ENCODE data around the gene POMGNT2. TPM values are rescaled to one million over a fixed set of nuclear protein-coding genes. Genes with fewer than 3 reads are reported as not detected.

Gene POMGNT2
- total and polyA plus RNA-seq, 2 experiments from 2014 or later, result 10.7 to 26.1 TPM

GRCh38 chr3:43048470-43048869 lies 57.4 kb downstream of the POMGNT2 start:
- ATAC-seq (no peak), DNase-seq (ENCODE audit: low spot score) (no peak)
- H3K36me3 ChIP-seq (ENCODE audit: insufficient read depth), result peaks cover 11% of the 10 kb centered on the region
- no peak for TF ChIP-seq STAT1 (IDR thresholded peaks at IDR 0.05; ENCODE audit: unreplicated experiment)
- TF ChIP-seq, protein P1, sequence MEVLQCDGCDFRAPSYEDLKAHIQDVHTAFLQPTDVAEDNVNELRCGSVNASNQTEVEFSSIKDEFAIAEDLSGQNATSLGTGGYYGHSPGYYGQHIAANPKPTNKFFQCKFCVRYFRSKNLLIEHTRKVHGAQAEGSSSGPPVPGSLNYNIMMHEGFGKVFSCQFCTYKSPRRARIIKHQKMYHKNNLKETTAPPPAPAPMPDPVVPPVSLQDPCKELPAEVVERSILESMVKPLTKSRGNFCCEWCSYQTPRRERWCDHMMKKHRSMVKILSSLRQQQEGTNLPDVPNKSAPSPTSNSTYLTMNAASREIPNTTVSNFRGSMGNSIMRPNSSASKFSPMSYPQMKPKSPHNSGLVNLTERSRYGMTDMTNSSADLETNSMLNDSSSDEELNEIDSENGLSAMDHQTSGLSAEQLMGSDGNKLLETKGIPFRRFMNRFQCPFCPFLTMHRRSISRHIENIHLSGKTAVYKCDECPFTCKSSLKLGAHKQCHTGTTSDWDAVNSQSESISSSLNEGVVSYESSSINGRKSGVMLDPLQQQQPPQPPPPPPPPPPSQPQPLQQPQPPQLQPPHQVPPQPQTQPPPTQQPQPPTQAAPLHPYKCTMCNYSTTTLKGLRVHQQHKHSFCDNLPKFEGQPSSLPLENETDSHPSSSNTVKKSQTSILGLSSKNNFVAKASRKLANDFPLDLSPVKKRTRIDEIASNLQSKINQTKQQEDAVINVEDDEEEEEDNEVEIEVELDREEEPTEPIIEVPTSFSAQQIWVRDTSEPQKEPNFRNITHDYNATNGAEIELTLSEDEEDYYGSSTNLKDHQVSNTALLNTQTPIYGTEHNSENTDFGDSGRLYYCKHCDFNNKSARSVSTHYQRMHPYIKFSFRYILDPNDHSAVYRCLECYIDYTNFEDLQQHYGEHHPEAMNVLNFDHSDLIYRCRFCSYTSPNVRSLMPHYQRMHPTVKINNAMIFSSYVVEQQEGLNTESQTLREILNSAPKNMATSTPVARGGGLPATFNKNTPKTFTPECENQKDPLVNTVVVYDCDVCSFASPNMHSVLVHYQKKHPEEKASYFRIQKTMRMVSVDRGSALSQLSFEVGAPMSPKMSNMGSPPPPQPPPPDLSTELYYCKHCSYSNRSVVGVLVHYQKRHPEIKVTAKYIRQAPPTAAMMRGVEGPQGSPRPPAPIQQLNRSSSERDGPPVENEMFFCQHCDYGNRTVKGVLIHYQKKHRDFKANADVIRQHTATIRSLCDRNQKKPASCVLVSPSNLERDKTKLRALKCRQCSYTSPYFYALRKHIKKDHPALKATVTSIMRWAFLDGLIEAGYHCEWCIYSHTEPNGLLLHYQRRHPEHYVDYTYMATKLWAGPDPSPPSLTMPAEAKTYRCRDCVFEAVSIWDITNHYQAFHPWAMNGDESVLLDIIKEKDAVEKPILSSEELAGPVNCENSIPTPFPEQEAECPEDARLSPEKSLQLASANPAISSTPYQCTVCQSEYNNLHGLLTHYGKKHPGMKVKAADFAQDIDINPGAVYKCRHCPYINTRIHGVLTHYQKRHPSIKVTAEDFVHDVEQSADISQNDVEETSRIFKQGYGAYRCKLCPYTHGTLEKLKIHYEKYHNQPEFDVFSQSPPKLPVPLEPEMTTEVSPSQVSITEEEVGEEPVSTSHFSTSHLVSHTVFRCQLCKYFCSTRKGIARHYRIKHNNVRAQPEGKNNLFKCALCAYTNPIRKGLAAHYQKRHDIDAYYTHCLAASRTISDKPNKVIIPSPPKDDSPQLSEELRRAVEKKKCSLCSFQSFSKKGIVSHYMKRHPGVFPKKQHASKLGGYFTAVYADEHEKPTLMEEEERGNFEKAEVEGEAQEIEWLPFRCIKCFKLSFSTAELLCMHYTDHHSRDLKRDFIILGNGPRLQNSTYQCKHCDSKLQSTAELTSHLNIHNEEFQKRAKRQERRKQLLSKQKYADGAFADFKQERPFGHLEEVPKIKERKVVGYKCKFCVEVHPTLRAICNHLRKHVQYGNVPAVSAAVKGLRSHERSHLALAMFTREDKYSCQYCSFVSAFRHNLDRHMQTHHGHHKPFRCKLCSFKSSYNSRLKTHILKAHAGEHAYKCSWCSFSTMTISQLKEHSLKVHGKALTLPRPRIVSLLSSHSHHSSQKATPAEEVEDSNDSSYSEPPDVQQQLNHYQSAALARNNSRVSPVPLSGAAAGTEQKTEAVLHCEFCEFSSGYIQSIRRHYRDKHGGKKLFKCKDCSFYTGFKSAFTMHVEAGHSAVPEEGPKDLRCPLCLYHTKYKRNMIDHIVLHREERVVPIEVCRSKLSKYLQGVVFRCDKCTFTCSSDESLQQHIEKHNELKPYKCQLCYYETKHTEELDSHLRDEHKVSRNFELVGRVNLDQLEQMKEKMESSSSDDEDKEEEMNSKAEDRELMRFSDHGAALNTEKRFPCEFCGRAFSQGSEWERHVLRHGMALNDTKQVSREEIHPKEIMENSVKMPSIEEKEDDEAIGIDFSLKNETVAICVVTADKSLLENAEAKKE (CRISPR knock-in tag; IDR thresholded peaks at IDR 0.05), result no peak
- TF ChIP-seq, protein P2, sequence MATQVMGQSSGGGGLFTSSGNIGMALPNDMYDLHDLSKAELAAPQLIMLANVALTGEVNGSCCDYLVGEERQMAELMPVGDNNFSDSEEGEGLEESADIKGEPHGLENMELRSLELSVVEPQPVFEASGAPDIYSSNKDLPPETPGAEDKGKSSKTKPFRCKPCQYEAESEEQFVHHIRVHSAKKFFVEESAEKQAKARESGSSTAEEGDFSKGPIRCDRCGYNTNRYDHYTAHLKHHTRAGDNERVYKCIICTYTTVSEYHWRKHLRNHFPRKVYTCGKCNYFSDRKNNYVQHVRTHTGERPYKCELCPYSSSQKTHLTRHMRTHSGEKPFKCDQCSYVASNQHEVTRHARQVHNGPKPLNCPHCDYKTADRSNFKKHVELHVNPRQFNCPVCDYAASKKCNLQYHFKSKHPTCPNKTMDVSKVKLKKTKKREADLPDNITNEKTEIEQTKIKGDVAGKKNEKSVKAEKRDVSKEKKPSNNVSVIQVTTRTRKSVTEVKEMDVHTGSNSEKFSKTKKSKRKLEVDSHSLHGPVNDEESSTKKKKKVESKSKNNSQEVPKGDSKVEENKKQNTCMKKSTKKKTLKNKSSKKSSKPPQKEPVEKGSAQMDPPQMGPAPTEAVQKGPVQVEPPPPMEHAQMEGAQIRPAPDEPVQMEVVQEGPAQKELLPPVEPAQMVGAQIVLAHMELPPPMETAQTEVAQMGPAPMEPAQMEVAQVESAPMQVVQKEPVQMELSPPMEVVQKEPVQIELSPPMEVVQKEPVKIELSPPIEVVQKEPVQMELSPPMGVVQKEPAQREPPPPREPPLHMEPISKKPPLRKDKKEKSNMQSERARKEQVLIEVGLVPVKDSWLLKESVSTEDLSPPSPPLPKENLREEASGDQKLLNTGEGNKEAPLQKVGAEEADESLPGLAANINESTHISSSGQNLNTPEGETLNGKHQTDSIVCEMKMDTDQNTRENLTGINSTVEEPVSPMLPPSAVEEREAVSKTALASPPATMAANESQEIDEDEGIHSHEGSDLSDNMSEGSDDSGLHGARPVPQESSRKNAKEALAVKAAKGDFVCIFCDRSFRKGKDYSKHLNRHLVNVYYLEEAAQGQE (IDR thresholded peaks at IDR 0.05; ENCODE audit: unreplicated experiment), result no peak
- TF ChIP-seq, protein P3, sequence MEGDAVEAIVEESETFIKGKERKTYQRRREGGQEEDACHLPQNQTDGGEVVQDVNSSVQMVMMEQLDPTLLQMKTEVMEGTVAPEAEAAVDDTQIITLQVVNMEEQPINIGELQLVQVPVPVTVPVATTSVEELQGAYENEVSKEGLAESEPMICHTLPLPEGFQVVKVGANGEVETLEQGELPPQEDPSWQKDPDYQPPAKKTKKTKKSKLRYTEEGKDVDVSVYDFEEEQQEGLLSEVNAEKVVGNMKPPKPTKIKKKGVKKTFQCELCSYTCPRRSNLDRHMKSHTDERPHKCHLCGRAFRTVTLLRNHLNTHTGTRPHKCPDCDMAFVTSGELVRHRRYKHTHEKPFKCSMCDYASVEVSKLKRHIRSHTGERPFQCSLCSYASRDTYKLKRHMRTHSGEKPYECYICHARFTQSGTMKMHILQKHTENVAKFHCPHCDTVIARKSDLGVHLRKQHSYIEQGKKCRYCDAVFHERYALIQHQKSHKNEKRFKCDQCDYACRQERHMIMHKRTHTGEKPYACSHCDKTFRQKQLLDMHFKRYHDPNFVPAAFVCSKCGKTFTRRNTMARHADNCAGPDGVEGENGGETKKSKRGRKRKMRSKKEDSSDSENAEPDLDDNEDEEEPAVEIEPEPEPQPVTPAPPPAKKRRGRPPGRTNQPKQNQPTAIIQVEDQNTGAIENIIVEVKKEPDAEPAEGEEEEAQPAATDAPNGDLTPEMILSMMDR (conservative IDR thresholded peaks at IDR 0.05; ENCODE audit: low read depth in 2 of 2), result no peak
- no peak for TF ChIP-seq ETS1 (IDR thresholded peaks at IDR 0.05)
- no peak for TF ChIP-seq ZNF331 (CRISPR knock-in tag; IDR thresholded peaks at IDR 0.05; ENCODE audit: low read depth)
- TF ChIP-seq EZH2 (IDR thresholded peaks at IDR 0.05; ENCODE audit: low read depth, unreplicated experiment), result no peak
- no peak for TF ChIP-seq ZNF114 (CRISPR knock-in tag; IDR thresholded peaks at IDR 0.05)
- TF ChIP-seq NANOG (IDR thresholded peaks at IDR 0.05; ENCODE audit: borderline replicate concordance), result no peak
- no peaks in the 10 kb centered on the region for H3K27me3 ChIP-seq (ENCODE audit: insufficient read depth)
- no peak overlapping the region for H3K27ac Mint-ChIP-seq
- H2AFZ ChIP-seq, result no peak overlapping the region
- peaks cover 16% of the 10 kb centered on the region; the same call in 1 of the 2 replicates for H3K9me2 ChIP-seq (ENCODE audit: insufficient read depth)
- H3K4me2 ChIP-seq, result no peak overlapping the region
- no peak overlapping the region for H3K4me3 Mint-ChIP-seq
- H3F3A ChIP-seq (replicated peaks; ENCODE audit: low read depth), result no peaks in the 10 kb centered on the region
- H3K36me3 Mint-ChIP-seq (ENCODE audit: low read depth), result peaks cover 50% of the 10 kb centered on the region
- no peak overlapping the region for H3K4me3 ChIP-seq
- H3K9me3 Mint-ChIP-seq, result peaks cover 84% of the 10 kb centered on the region
- H3K79me2 ChIP-seq (replicated peaks; ENCODE audit: insufficient read depth), result no peaks in the 10 kb centered on the region
- H3K27me3 Mint-ChIP-seq (ENCODE audit: insufficient read depth, low read depth, poor library complexity), result peaks cover 3% of the 10 kb centered on the region
- no peaks in the 10 kb centered on the region for H3K4me1 ChIP-seq (ENCODE audit: insufficient read depth)
- no peaks in the 10 kb centered on the region for H3K4me1 Mint-ChIP-seq
- no peak overlapping the region for H3K27ac ChIP-seq (ENCODE audit: low read depth)
- H4K20me1 ChIP-seq (replicated peaks; ENCODE audit: insufficient read depth), result no peaks in the 10 kb centered on the region
